SU-DHL-6 (cell line): ENCODE measurements around the gene PCSK9.

Experiments used
- EZH2phosphoT487 ChIP-seq: fragments of 200-600 bp; sonication (generic), shearing (Covaris generic); conservative IDR thresholded peaks from 2 replicates; pipeline ENCODE4 v1.6.1; 2018; ENCODE audit warnings: mild to moderate bottlenecking, antibody characterized with exemption, low read length, moderate library complexity, mixed read lengths
- TF ChIP-seq, protein P1 (sequence below): fragments of 200-600 bp; sonication (generic); IDR thresholded peaks from one replicate; pipeline ENCODE4 v1.5.1; 2017; ENCODE audit warnings: antibody characterized with exemption, mild to moderate bottlenecking, low read length, moderate library complexity; ENCODE audit not compliant: insufficient read depth, poor library complexity, severe bottlenecking

DNA sequence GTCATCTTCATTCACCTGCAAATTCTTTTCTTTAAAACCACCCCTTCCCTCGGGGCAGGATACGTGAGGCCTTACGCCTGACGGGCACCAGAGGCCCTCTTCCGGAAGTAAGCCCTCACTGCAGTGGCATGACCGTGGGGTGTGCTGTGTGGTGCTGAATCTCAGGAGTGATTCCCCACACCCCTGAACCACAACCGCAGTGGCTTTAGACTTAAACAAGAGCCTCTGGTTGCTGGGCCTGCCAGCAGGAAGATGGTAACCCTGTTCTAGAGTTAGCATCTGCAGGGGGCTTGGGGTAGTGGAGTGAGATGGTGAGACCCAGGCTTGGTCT, 28.5 kb upstream of the PCSK9 start:
- TF ChIP-seq, protein P1, sequence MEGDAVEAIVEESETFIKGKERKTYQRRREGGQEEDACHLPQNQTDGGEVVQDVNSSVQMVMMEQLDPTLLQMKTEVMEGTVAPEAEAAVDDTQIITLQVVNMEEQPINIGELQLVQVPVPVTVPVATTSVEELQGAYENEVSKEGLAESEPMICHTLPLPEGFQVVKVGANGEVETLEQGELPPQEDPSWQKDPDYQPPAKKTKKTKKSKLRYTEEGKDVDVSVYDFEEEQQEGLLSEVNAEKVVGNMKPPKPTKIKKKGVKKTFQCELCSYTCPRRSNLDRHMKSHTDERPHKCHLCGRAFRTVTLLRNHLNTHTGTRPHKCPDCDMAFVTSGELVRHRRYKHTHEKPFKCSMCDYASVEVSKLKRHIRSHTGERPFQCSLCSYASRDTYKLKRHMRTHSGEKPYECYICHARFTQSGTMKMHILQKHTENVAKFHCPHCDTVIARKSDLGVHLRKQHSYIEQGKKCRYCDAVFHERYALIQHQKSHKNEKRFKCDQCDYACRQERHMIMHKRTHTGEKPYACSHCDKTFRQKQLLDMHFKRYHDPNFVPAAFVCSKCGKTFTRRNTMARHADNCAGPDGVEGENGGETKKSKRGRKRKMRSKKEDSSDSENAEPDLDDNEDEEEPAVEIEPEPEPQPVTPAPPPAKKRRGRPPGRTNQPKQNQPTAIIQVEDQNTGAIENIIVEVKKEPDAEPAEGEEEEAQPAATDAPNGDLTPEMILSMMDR = no peak
- no peak for TF ChIP-seq EZH2phosphoT487
